Naive thymus-derived CD4-positive, alpha-beta T cell (primary cell): ENCODE results near the gene CDC6. TPM values are rescaled to one million over a fixed set of nuclear protein-coding genes. Genes with fewer than 3 reads are reported as not detected.

Experiments
- ATAC-seq: fragments of 150-1000 bp; cut with Tn5 transposase; 2 replicates; pipeline ENCODE4 v1.10.0; 2021; ENCODE audit warnings: mild to moderate bottlenecking, moderate library complexity
- CTCF ChIA-PET: fragments of 350-600 bp; sonication (Branson Sonifier 250); formaldehyde crosslinking; loops from one replicate; lab custom pipeline; 2021; ENCODE audit warnings: antibody characterized with exemption; lab: Charles Lee
- POLR2A ChIA-PET: fragments of 350-600 bp; sonication (Branson Sonifier 250); formaldehyde crosslinking; loops from one replicate; lab custom pipeline; 2021; ENCODE audit warnings: antibody characterized with exemption, inconsistent platforms; lab: Charles Lee
- DNase-seq, 9 donors: peaks; one replicate each; pipeline versions ENCODE4 v3.0.0 to v3.0.0-alpha.2; 2020 to 2022; ENCODE audit warnings: mixed read lengths in 1 of 9
- H3K27ac ChIP-seq: one replicate; pipeline ENCODE4 v1.7.0; 2013; ENCODE audit warnings: mild to moderate bottlenecking, low read depth, low read length, moderate library complexity
- H3K27me3 ChIP-seq, 2 donors: one replicate each; pipeline ENCODE4 v1.7.0; 2013; ENCODE audit warnings: low read length in 2 of 2, mild to moderate bottlenecking in 2 of 2, moderate library complexity in 2 of 2; ENCODE audit not compliant: control insufficient read depth in 2 of 2, insufficient read depth in 2 of 2
- H3K36me3 ChIP-seq, 3 experiments: 1 replicate in 2 of 3; 2 replicates in 1 of 3; pipeline ENCODE4 v1.7.0; 2013; ENCODE audit warnings: low read length in 3 of 3, mild to moderate bottlenecking in 3 of 3, moderate library complexity in 1 of 3; ENCODE audit not compliant: insufficient read depth in 3 of 3, control insufficient read depth in 2 of 3
- H3K4me1 ChIP-seq, 2 donors: one replicate each; pipeline ENCODE4 v1.7.0; 2013; ENCODE audit warnings: low read length in 2 of 2, mild to moderate bottlenecking in 2 of 2, moderate library complexity in 1 of 2; ENCODE audit not compliant: control insufficient read depth in 2 of 2, insufficient read depth in 2 of 2
- H3K4me3 ChIP-seq: 2 replicates; pipeline ENCODE4 v1.7.0; 2013; ENCODE audit warnings: mild to moderate bottlenecking, low read length
- H3K9me3 ChIP-seq, 3 experiments: 1 replicate in 2 of 3; 2 replicates in 1 of 3; pipeline ENCODE4 v1.7.0; 2013; ENCODE audit warnings: low read length in 3 of 3; ENCODE audit not compliant: control insufficient read depth in 2 of 3
- H3K27ac Mint-ChIP-seq, 9 donors: one replicate each; pipeline ENCODE4 v1.8.0; 2020 to 2022; ENCODE audit warnings: mixed read lengths in 9 of 9, mild to moderate bottlenecking in 8 of 9, moderate library complexity in 5 of 9, inconsistent platforms in 2 of 9
- H3K27me3 Mint-ChIP-seq, 5 donors: one replicate each; pipeline ENCODE4 v1.8.0; 2021 to 2022; ENCODE audit warnings: mixed read lengths in 5 of 5, mild to moderate bottlenecking in 1 of 5
- H3K36me3 Mint-ChIP-seq, 5 donors: one replicate each; pipeline ENCODE4 v1.8.0; 2020 to 2022; ENCODE audit warnings: mixed read lengths in 5 of 5, mild to moderate bottlenecking in 3 of 5, inconsistent platforms in 1 of 5
- H3K4me1 Mint-ChIP-seq, 7 donors: one replicate each; pipeline ENCODE4 v1.8.0; 2020 to 2022; ENCODE audit warnings: mixed read lengths in 7 of 7, mild to moderate bottlenecking in 3 of 7, inconsistent platforms in 1 of 7
- H3K4me3 Mint-ChIP-seq, 10 donors: one replicate each; pipeline ENCODE4 v1.8.0; 2020 to 2022; ENCODE audit warnings: mild to moderate bottlenecking in 10 of 10, mixed read lengths in 10 of 10, moderate library complexity in 6 of 10, inconsistent platforms in 2 of 10
- H3K9me3 Mint-ChIP-seq, 11 donors: one replicate each; pipeline ENCODE4 v1.8.0; 2020 to 2022; ENCODE audit warnings: mixed read lengths in 11 of 11, mild to moderate bottlenecking in 4 of 11, inconsistent platforms in 1 of 11, moderate library complexity in 1 of 11
- intact Hi-C, 2 donors: fragments of 100-400 bp; cut with micrococcal nuclease; formaldehyde crosslinking; loops; one replicate each; pipeline ENCODE4 v1.15.1; 2023
- polyA plus RNA-seq, 2 donors: library from polyadenylated mRNA; unstranded; fragments of 300-500 nt; fragmentation: Illumina TruSeq; gene quantifications; one replicate each; pipeline ENCODE4 v1.2.3, GENCODE V29; 2021
- total RNA-seq, 6 experiments: library from RNA in 5 of 6; stranded (reverse) in 5 of 6; gene quantifications; 1 replicate in 5 of 6; 2 replicates in 1 of 6; pipeline ENCODE4 v1.2.3 and lab custom pipeline; 2021 to 2026

Gene CDC6
- total and polyA plus RNA-seq, 7 experiments from 2014 or later: 0.09 to 73.6 (median 0.67) TPM

DNA sequence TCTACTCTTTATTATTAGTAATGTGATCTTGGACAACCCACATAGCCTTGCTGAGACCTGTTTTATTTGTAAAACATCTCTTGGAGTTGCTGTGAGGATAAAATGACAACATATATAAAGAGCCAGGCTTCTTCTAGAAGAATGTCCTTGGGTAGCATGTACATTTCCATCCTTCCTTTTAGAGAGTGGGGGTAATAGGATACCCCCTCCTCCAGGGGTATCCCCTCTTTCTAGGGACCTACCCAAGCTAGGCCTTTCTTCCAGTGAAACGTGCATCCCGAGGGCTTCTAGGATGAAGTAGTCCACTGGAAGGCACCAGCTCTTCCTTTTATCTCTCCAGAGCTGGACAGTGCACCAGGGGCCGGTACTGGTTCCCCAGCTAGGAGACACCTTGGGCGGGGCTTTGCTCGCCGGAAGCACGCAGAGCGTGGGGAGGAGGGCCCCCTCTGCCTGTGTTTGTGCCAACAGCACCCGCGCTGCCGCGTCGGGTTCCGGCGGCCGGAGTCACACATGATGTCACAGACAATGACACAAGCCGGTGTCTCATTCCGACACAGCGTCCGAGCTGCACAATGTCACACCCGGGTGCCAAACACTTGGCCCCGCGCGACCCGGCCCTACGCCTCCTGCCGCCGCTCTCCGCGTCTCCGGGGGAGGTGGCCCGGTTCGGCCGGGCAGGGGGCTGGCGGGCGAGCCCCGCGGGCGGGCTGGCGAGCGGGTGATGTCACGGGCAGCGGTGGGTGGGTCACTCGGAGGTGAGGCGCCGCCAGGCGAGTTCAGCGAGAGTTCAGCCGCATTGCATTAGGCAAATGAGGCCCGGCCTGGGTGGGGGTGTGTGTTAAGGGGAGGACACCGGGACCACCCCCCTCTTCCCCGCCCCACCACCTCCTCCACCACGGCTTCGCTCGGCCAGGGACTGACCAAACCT lies 53.5 kb downstream of the CDC6 start:
- Mint-ChIP-seq H3K4me3 (peak overlapping the region; percentile 71 to 89 (median 82)), H3K36me3 (peaks cover 0 to 38% (median 5%) of the 10 kb centered on the region in 5 donors), H3K9me3 (no peaks in the 10 kb centered on the region), H3K27me3 (no peaks in the 10 kb centered on the region), H3K4me1 (peaks cover 46 to 80% (median 72%) of the 10 kb centered on the region in 7 donors), H3K27ac (peak overlapping the region; percentile 84 to 98 (median 96))
- peaks cover 53 to 54% of the 10 kb centered on the region in 2 donors for H3K4me1 ChIP-seq
- CTCF ChIA-PET: interaction anchor here (0.9 to 3.3 kb wide), 10 partner anchors 11 to 37 kb away, joined by 3 to 24 read pairs (median 9); partner anchors contain the start of gene RARA
- H3K27me3 ChIP-seq: no peaks in the 10 kb centered on the region
- H3K9me3 ChIP-seq: no peaks in the 10 kb centered on the region
- peaks cover 0 to 6% (median 6%) of the 10 kb centered on the region in 3 experiments for H3K36me3 ChIP-seq
- peak; percentile 78 to 92 (median 85) for DNase-seq
- H3K27ac ChIP-seq: peak overlapping the region; percentile 90
- POLR2A ChIA-PET: interaction anchor here (1.0 to 34.9 kb wide), 3 partner anchors 10 to 26 kb away, joined by 4 to 742 read pairs (median 13); partner anchors contain the start of gene RARA
- peak; percentile 88 for ATAC-seq
- peak overlapping the region; percentile 73 for H3K4me3 ChIP-seq
- intact Hi-C loops: loop anchor here (1.0 to 5.0 kb wide), 8 partner anchors 11 to 1346 kb away; partner anchors contain the start of gene EIF1 (in 1 of the 2)

DNA sequence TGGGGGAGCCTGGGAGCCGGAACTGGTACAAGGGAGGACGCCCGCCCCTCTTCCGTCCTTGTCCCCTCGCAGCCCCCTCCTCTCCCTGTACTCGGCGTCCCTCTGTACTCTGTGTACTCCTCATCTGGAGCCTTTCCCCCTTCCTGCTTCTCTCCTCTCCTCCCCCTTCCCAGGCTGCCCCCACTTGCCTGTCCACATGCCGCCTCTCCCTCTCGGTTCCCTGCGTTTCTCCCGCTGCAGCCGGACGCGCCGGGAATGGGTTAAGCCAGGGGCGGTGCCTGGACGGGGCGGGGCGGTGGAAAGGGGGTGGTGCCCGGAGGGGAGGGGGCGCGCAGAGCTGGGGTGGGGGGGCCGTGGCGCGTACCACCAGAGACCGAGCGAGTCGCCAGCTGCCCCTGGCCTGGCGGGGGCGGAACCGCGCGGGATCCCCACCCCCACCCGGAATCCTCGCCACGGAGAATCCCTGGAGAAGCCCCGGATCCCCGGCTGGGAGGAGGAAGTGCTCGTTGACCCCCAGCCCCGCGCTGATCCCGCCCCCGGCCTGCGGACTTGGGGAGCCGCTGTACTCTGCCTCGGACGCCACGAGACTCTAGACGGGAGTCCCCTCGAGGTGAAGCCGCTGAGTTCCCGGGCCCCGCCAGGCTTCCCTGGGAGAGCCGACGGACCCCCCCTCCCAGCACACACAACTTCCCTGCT lies 54.3 kb downstream of the CDC6 start:
- H3K4me1 ChIP-seq: peaks cover 54 to 60% of the 10 kb centered on the region in 2 donors
- intact Hi-C loops: loop anchor here (1.0 to 5.0 kb wide), 8 partner anchors 12 to 1345 kb away; partner anchors contain the start of gene EIF1 (in 1 of the 2)
- ChIA-PET CTCF (interaction anchor here (1.2 to 3.3 kb wide), 6 partner anchors 10 to 38 kb away, joined by 4 to 24 read pairs (median 10); partner anchors contain the start of gene RARA), POLR2A (interaction anchor here (34.9 kb wide), 1 partner anchor 26 kb away, joined by 742 read pairs; the partner anchor contains the start of gene RARA)
- no peaks in the 10 kb centered on the region for H3K27me3 ChIP-seq
- peak overlapping the region; percentile 90 for H3K27ac ChIP-seq
- DNase-seq: peak in 4 of 9 donors; percentile 21 to 48 (median 41)
- H3K9me3 Mint-ChIP-seq: no peaks in the 10 kb centered on the region
- peaks cover 0 to 6% (median 6%) of the 10 kb centered on the region in 3 experiments for H3K36me3 ChIP-seq
- H3K9me3 ChIP-seq: no peaks in the 10 kb centered on the region
- H3K27ac Mint-ChIP-seq: peak overlapping the region in 8 of 9 donors; percentile 60 to 97 (median 88)
- peaks cover 49 to 86% (median 74%) of the 10 kb centered on the region in 7 donors for H3K4me1 Mint-ChIP-seq
- H3K4me3 Mint-ChIP-seq: peak overlapping the region; percentile 71 to 89 (median 82)
- ATAC-seq: peak; percentile 28
- H3K4me3 ChIP-seq: peak overlapping the region; percentile 73
- peaks cover 0 to 39% (median 5%) of the 10 kb centered on the region in 5 donors for H3K36me3 Mint-ChIP-seq
- no peaks in the 10 kb centered on the region for H3K27me3 Mint-ChIP-seq

DNA sequence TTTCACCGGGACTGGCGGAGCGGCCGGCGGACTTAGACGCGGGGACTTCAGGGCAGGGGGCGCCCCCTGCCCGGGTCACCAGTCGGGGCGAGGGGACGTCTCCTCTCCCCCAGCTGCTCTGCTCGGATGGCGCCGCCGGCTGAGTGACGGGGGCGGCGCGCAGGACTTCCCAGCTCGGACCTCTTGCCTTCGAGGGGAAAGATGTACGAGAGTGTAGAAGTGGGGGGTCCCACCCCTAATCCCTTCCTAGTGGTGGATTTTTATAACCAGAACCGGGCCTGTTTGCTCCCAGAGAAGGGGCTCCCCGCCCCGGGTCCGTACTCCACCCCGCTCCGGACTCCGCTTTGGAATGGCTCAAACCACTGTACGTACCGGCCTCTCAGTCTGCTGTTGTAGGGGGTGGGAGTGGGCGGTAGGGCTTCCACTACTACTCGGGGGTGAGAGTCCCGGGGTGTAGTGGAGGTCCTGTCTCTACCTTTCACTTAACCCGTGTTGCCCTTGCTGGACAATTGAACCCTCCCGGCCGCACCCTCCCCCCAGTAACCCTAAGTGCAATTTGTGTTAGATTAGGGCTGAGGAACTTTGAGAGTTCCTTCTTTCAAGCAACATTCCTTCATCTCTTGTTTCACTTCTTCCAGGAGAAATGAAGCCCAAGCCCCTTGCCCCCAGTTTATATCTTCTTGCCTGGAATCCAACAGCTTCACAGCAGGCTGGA lies 55.0 kb downstream of the CDC6 start:
- DNase-seq (no peak), ATAC-seq (no peak)
- peaks cover 0 to 36% (median 5%) of the 10 kb centered on the region in 5 donors for H3K36me3 Mint-ChIP-seq
- H3K27ac Mint-ChIP-seq: peak overlapping the region; percentile 54 to 96 (median 87)
- CTCF ChIA-PET: interaction anchor here (1.1 to 2.0 kb wide), 3 partner anchors 10 to 194 kb away, joined by 3 to 9 read pairs (median 4); no protein-coding TSS in a partner anchor
- Histone ChIP-seq H3K27ac (peak overlapping the region; percentile 90), H3K9me3 (no peaks in the 10 kb centered on the region), H3K4me1 (peaks cover 61 to 66% of the 10 kb centered on the region in 2 donors), H3K36me3 (peaks cover 0 to 6% (median 6%) of the 10 kb centered on the region in 3 experiments), H3K27me3 (no peaks in the 10 kb centered on the region), H3K4me3 (no peak overlapping the region)
- H3K27me3 Mint-ChIP-seq: no peaks in the 10 kb centered on the region
- peaks cover 44 to 86% (median 73%) of the 10 kb centered on the region in 7 donors for H3K4me1 Mint-ChIP-seq
- no peaks in the 10 kb centered on the region for H3K9me3 Mint-ChIP-seq
- intact Hi-C loops: loop anchor here in 1 of 2 donors (5.0 kb wide), 1 partner anchor 1345 kb away; the partner anchor contains the start of gene EIF1
- H3K4me3 Mint-ChIP-seq: peak overlapping the region; percentile 69 to 85 (median 80)
- POLR2A ChIA-PET: interaction anchor here (34.9 kb wide), 1 partner anchor 27 kb away, joined by 742 read pairs; the partner anchor contains the start of gene RARA

DNA sequence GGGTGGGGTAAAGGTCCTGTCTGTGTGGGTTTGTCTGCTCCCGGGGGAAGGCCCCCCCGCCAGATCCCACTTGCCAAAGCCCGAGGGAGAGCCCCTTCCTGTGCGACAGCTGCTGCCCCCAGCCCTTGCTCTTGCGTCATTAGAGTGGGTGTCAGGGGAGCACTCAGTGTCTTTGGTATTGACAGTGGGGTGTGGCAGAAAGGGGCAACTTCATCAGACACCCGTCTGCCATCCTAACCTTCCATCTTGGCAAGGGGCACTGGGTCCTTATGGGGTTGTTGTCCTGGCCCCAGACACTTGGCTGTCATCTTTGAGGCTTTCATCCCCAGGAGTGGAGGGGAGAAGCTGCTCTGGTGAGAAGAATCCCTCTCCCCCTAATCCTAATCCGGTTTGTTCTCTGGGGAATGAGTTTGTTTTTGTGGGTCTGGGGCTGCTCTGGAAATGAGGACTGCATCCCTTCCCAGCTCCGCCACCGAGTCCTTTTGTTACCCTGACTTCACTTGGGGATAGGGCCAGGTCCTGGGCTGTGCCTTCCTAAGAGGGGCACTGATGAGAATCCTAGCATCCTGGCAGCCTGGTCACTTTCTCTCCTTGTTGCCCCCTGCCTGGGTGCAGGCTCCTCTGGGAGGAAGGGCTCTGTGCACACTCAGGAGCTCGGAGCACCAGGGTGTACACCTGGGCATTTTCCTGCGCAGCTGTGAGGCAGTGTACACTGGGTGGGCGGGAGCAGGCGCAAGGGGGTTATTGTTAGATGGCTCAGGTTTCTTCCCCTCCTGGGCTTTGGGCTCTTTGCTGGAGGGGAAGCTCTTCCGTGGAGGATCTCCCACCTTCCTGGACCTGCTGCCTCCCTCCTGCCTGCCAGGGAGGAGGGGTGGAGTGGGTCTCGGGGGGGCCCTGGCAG lies 55.8 kb downstream of the CDC6 start:
- no peaks in the 10 kb centered on the region for H3K27me3 Mint-ChIP-seq
- ChIA-PET POLR2A (interaction anchor here (34.9 kb wide), 1 partner anchor 28 kb away, joined by 742 read pairs; the partner anchor contains the start of gene RARA), CTCF (interaction anchor here (1.1 to 3.3 kb wide), 4 partner anchors 9 to 193 kb away, joined by 3 to 25 read pairs (median 6); no protein-coding TSS in a partner anchor)
- no peak for DNase-seq
- peaks cover 39 to 86% (median 70%) of the 10 kb centered on the region in 7 donors for H3K4me1 Mint-ChIP-seq
- H3K4me3 ChIP-seq: no peak overlapping the region
- H3K36me3 Mint-ChIP-seq: peaks cover 0 to 29% (median 5%) of the 10 kb centered on the region in 5 donors
- intact Hi-C loops: loop anchor here in 1 of 2 donors (5.0 kb wide), 1 partner anchor 1344 kb away; the partner anchor contains the start of gene EIF1
- peak overlapping the region; percentile 54 to 96 (median 87) for H3K27ac Mint-ChIP-seq
- H3K4me3 Mint-ChIP-seq: peak overlapping the region; percentile 69 to 85 (median 80)
- H3K27me3 ChIP-seq: no peaks in the 10 kb centered on the region
- peaks cover 61 to 67% of the 10 kb centered on the region in 2 donors for H3K4me1 ChIP-seq
- H3K27ac ChIP-seq: peak overlapping the region; percentile 90
- peaks cover 0 to 6% (median 6%) of the 10 kb centered on the region in 3 experiments for H3K36me3 ChIP-seq
- no peak for ATAC-seq
- no peaks in the 10 kb centered on the region for H3K9me3 Mint-ChIP-seq
- H3K9me3 ChIP-seq: no peaks in the 10 kb centered on the region
